WTC11 (cell line): ENCODE data around the gene ZNF428. TPM values are rescaled to one million over a fixed set of nuclear protein-coding genes. Genes with fewer than 3 reads are reported as not detected.

Source experiments
- ATAC-seq: fragments of 200-7000 bp; cut with Tn5 transposase; 2 replicates; pipeline ENCODE4 v1.10.0; 2021; ENCODE audit warnings: mild to moderate bottlenecking, moderate library complexity
- CTCF ChIA-PET: fragments of 300-600 bp; sonication (Branson Sonifier 250); formaldehyde crosslinking; loops from one replicate; lab custom pipeline; 2021; ENCODE audit warnings: antibody characterized with exemption; lab: Charles Lee
- POLR2A ChIA-PET: fragments of 350-600 bp; sonication (Branson Sonifier 250); formaldehyde crosslinking; loops from one replicate; lab custom pipeline; 2021; ENCODE audit warnings: antibody characterized with exemption; lab: Charles Lee
- DNase-seq: peaks from one replicate; pipeline ENCODE4 v3.0.0; 2021; ENCODE audit warnings: low spot score
- H3K27ac Mint-ChIP-seq: 2 replicates; pipeline ENCODE4 v1.8.0; 2021; ENCODE audit warnings: mixed read lengths
- H3K27me3 Mint-ChIP-seq: 2 replicates; pipeline ENCODE4 v1.8.0; 2021; ENCODE audit warnings: low read depth, mild to moderate bottlenecking, moderate library complexity, mixed read lengths
- H3K36me3 Mint-ChIP-seq: 2 replicates; pipeline ENCODE4 v1.8.0; 2021; ENCODE audit warnings: mixed read lengths
- H3K4me1 Mint-ChIP-seq: 2 replicates; pipeline ENCODE4 v1.8.0; 2022; ENCODE audit warnings: mixed read lengths
- H3K4me3 Mint-ChIP-seq: 2 replicates; pipeline ENCODE4 v1.8.0; 2021; ENCODE audit warnings: mild to moderate bottlenecking, moderate library complexity, mixed read lengths
- H3K9me3 Mint-ChIP-seq: 2 replicates; pipeline ENCODE4 v1.8.0; 2021; ENCODE audit warnings: mixed read lengths
- CBFB ChIP-seq: sonication (generic); formaldehyde crosslinking; IDR thresholded peaks from 2 replicates; pipeline ENCODE4 v1.8.1; 2022; ENCODE audit warnings: mild to moderate bottlenecking, low read depth, missing genetic modification reagents
- CREM ChIP-seq: sonication (generic); formaldehyde crosslinking; IDR thresholded peaks from 2 replicates; pipeline ENCODE4 v1.8.1; 2022; ENCODE audit warnings: mild to moderate bottlenecking, missing genetic modification reagents, moderate library complexity
- ELF4 ChIP-seq: sonication (generic); formaldehyde crosslinking; IDR thresholded peaks from 2 replicates; pipeline ENCODE4 v1.8.1; 2022; ENCODE audit warnings: low read depth, mild to moderate bottlenecking, moderate library complexity, missing genetic modification reagents
- ESRRA ChIP-seq: sonication (generic); formaldehyde crosslinking; IDR thresholded peaks from 2 replicates; pipeline ENCODE4 v1.8.1; 2022; ENCODE audit warnings: mild to moderate bottlenecking, missing genetic modification reagents, borderline replicate concordance
- FOXK1 ChIP-seq: sonication (generic); formaldehyde crosslinking; IDR thresholded peaks from 2 replicates; pipeline ENCODE4 v1.8.0; 2022; ENCODE audit warnings: mild to moderate bottlenecking, moderate library complexity, missing genetic modification reagents
- NFYB ChIP-seq: sonication (generic); formaldehyde crosslinking; conservative IDR thresholded peaks from 2 replicates; pipeline ENCODE4 v1.8.0; 2022; ENCODE audit warnings: low read depth, missing genetic modification reagents
- SMAD3 ChIP-seq: sonication (generic); formaldehyde crosslinking; IDR thresholded peaks from 2 replicates; pipeline ENCODE4 v1.8.0; 2022; ENCODE audit warnings: missing genetic modification reagents, mild to moderate bottlenecking, borderline replicate concordance
- ZNF396 ChIP-seq: fragments of 250-450 bp; sonication (Bioruptor Pico); IDR thresholded peaks from 2 replicates; pipeline ENCODE4 v1.8.0; 2021; ENCODE audit warnings: mild to moderate bottlenecking, moderate library complexity, borderline replicate concordance
- total RNA-seq: library from RNA; stranded (reverse); gene quantifications from 3 replicates; pipeline ENCODE4 v1.2.3, GENCODE V29; 2021
- TF ChIP-seq, protein P1 (sequence below): fragments of 250-450 bp; sonication (Bioruptor Pico); IDR thresholded peaks from 2 replicates; pipeline ENCODE4 v1.9.0; 2021; ENCODE audit warnings: mild to moderate bottlenecking, borderline replicate concordance
- TF ChIP-seq, protein P2 (sequence below): sonication (generic); formaldehyde crosslinking; IDR thresholded peaks from 2 replicates; pipeline ENCODE4 v1.8.0; 2023; ENCODE audit warnings: missing genetic modification reagents, mild to moderate bottlenecking, borderline replicate concordance
- TF ChIP-seq, protein P3 (sequence below): sonication (generic); formaldehyde crosslinking; IDR thresholded peaks from 2 replicates; pipeline ENCODE4 v1.8.1; 2022; ENCODE audit warnings: low read depth, mild to moderate bottlenecking, moderate library complexity, missing genetic modification reagents, borderline replicate concordance
- TF ChIP-seq, protein P4 (sequence below): sonication (generic); formaldehyde crosslinking; IDR thresholded peaks from 2 replicates; pipeline ENCODE4 v1.8.1; 2023; ENCODE audit warnings: mild to moderate bottlenecking, missing genetic modification reagents, borderline replicate concordance

Gene ZNF428
- total RNA-seq, 1 experiment from 2014 or later, result 20.1 TPM

DNA sequence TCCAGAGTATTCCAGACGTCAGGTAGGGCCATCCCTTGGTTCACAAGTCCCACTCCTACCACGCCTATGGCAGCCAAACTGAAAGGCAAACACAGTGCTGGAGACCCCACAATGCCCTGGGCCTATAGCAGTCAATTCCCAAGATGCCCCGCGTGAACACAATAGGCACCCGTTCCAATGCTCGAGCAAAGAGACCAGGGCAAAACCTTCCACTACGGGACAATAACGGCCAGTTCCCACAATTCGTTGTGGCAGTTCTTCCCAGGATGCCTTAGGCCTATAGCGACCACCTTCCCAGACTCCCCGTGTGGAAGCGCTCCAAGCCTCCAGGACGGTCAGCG, 538 bp downstream of the ZNF428 start:
- POLR2A ChIA-PET, result no interaction called here
- CTCF ChIA-PET, result interaction anchor here (1.6 kb wide), 1 partner anchor 50 kb away, joined by 3 read pairs; no protein-coding TSS in a partner anchor
- ATAC-seq (peak; percentile 14), DNase-seq (no peak)
- TF ChIP-seq, protein P1, sequence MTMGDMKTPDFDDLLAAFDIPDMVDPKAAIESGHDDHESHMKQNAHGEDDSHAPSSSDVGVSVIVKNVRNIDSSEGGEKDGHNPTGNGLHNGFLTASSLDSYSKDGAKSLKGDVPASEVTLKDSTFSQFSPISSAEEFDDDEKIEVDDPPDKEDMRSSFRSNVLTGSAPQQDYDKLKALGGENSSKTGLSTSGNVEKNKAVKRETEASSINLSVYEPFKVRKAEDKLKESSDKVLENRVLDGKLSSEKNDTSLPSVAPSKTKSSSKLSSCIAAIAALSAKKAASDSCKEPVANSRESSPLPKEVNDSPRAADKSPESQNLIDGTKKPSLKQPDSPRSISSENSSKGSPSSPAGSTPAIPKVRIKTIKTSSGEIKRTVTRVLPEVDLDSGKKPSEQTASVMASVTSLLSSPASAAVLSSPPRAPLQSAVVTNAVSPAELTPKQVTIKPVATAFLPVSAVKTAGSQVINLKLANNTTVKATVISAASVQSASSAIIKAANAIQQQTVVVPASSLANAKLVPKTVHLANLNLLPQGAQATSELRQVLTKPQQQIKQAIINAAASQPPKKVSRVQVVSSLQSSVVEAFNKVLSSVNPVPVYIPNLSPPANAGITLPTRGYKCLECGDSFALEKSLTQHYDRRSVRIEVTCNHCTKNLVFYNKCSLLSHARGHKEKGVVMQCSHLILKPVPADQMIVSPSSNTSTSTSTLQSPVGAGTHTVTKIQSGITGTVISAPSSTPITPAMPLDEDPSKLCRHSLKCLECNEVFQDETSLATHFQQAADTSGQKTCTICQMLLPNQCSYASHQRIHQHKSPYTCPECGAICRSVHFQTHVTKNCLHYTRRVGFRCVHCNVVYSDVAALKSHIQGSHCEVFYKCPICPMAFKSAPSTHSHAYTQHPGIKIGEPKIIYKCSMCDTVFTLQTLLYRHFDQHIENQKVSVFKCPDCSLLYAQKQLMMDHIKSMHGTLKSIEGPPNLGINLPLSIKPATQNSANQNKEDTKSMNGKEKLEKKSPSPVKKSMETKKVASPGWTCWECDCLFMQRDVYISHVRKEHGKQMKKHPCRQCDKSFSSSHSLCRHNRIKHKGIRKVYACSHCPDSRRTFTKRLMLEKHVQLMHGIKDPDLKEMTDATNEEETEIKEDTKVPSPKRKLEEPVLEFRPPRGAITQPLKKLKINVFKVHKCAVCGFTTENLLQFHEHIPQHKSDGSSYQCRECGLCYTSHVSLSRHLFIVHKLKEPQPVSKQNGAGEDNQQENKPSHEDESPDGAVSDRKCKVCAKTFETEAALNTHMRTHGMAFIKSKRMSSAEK (CRISPR knock-in tag), result 0 out of 2 replicates have a peak, but pooled peaks have one; percentile 45
- TF ChIP-seq, protein P2, sequence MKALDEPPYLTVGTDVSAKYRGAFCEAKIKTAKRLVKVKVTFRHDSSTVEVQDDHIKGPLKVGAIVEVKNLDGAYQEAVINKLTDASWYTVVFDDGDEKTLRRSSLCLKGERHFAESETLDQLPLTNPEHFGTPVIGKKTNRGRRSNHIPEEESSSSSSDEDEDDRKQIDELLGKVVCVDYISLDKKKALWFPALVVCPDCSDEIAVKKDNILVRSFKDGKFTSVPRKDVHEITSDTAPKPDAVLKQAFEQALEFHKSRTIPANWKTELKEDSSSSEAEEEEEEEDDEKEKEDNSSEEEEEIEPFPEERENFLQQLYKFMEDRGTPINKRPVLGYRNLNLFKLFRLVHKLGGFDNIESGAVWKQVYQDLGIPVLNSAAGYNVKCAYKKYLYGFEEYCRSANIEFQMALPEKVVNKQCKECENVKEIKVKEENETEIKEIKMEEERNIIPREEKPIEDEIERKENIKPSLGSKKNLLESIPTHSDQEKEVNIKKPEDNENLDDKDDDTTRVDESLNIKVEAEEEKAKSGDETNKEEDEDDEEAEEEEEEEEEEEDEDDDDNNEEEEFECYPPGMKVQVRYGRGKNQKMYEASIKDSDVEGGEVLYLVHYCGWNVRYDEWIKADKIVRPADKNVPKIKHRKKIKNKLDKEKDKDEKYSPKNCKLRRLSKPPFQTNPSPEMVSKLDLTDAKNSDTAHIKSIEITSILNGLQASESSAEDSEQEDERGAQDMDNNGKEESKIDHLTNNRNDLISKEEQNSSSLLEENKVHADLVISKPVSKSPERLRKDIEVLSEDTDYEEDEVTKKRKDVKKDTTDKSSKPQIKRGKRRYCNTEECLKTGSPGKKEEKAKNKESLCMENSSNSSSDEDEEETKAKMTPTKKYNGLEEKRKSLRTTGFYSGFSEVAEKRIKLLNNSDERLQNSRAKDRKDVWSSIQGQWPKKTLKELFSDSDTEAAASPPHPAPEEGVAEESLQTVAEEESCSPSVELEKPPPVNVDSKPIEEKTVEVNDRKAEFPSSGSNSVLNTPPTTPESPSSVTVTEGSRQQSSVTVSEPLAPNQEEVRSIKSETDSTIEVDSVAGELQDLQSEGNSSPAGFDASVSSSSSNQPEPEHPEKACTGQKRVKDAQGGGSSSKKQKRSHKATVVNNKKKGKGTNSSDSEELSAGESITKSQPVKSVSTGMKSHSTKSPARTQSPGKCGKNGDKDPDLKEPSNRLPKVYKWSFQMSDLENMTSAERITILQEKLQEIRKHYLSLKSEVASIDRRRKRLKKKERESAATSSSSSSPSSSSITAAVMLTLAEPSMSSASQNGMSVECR, result 0 out of 2 replicates have a peak, but pooled peaks have one; percentile 33
- no peak for TF ChIP-seq CREM (CRISPR knock-in tag)
- TF ChIP-seq CBFB (CRISPR knock-in tag), result no peak
- TF ChIP-seq ZNF396 (CRISPR knock-in tag), result no peak
- TF ChIP-seq, protein P3, sequence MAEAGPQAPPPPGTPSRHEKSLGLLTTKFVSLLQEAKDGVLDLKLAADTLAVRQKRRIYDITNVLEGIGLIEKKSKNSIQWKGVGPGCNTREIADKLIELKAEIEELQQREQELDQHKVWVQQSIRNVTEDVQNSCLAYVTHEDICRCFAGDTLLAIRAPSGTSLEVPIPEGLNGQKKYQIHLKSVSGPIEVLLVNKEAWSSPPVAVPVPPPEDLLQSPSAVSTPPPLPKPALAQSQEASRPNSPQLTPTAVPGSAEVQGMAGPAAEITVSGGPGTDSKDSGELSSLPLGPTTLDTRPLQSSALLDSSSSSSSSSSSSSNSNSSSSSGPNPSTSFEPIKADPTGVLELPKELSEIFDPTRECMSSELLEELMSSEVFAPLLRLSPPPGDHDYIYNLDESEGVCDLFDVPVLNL (CRISPR knock-in tag), result no peak
- TF ChIP-seq FOXK1 (CRISPR knock-in tag), result peak; percentile 33; the same call in 1 of the 2 replicates
- no peak for TF ChIP-seq NFYB (CRISPR knock-in tag)
- TF ChIP-seq SMAD3 (CRISPR knock-in tag), result 0 out of 2 replicates have a peak, but pooled peaks have one; percentile 48
- TF ChIP-seq, protein P4, sequence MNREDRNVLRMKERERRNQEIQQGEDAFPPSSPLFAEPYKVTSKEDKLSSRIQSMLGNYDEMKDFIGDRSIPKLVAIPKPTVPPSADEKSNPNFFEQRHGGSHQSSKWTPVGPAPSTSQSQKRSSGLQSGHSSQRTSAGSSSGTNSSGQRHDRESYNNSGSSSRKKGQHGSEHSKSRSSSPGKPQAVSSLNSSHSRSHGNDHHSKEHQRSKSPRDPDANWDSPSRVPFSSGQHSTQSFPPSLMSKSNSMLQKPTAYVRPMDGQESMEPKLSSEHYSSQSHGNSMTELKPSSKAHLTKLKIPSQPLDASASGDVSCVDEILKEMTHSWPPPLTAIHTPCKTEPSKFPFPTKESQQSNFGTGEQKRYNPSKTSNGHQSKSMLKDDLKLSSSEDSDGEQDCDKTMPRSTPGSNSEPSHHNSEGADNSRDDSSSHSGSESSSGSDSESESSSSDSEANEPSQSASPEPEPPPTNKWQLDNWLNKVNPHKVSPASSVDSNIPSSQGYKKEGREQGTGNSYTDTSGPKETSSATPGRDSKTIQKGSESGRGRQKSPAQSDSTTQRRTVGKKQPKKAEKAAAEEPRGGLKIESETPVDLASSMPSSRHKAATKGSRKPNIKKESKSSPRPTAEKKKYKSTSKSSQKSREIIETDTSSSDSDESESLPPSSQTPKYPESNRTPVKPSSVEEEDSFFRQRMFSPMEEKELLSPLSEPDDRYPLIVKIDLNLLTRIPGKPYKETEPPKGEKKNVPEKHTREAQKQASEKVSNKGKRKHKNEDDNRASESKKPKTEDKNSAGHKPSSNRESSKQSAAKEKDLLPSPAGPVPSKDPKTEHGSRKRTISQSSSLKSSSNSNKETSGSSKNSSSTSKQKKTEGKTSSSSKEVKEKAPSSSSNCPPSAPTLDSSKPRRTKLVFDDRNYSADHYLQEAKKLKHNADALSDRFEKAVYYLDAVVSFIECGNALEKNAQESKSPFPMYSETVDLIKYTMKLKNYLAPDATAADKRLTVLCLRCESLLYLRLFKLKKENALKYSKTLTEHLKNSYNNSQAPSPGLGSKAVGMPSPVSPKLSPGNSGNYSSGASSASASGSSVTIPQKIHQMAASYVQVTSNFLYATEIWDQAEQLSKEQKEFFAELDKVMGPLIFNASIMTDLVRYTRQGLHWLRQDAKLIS (CRISPR knock-in tag), result no peak
- TF ChIP-seq ELF4 (CRISPR knock-in tag), result no peak
- TF ChIP-seq ESRRA (CRISPR knock-in tag), result no peak
- Mint-ChIP-seq H3K4me3 (peak overlapping the region; percentile 74), H3K4me1 (peaks cover 18% of the 10 kb centered on the region), H3K27ac (peak overlapping the region; percentile 91), H3K9me3 (0 out of 2 replicates have a peak, but pooled peaks cover 5% of the 10 kb centered on the region), H3K27me3 (no peaks in the 10 kb centered on the region), H3K36me3 (peaks cover 5% of the 10 kb centered on the region)
